ENCODE measurements around the gene KRTAP9-8.
A peak's percentile ranks its signal among the peaks of the same experiment; 100 is the strongest.
"Not testable (repeated sequence)": the region's sequence is repeated elsewhere in the genome, so short reads cannot be mapped to it uniquely, and the experiment has no call there.

The KRTAP9-8 gene

DNA sequence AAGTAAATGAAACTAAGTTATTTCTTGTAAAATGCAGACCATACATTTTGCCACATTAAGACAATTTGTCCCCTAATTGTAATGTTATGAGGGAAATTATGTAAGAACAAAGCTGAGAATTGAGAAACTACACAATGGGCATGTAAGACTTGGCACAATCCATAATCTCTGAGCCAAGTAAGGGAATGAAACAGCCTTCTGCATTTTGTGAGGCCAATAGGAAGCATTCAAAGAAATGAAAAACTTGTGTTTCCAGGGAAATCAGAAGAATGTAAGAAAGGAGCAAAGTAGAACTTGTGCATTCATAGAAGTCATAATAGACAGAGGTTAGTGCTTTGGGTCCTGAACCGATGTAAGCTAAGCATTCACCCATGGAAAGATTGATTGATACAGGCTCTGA is 13.5 kb downstream of the KRTAP9-8 start:
- TF ChIP-seq, protein P1, sequence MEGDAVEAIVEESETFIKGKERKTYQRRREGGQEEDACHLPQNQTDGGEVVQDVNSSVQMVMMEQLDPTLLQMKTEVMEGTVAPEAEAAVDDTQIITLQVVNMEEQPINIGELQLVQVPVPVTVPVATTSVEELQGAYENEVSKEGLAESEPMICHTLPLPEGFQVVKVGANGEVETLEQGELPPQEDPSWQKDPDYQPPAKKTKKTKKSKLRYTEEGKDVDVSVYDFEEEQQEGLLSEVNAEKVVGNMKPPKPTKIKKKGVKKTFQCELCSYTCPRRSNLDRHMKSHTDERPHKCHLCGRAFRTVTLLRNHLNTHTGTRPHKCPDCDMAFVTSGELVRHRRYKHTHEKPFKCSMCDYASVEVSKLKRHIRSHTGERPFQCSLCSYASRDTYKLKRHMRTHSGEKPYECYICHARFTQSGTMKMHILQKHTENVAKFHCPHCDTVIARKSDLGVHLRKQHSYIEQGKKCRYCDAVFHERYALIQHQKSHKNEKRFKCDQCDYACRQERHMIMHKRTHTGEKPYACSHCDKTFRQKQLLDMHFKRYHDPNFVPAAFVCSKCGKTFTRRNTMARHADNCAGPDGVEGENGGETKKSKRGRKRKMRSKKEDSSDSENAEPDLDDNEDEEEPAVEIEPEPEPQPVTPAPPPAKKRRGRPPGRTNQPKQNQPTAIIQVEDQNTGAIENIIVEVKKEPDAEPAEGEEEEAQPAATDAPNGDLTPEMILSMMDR (IDR thresholded peaks at IDR 0.05; ENCODE audit: low read depth, low read length) = no peak

DNA sequence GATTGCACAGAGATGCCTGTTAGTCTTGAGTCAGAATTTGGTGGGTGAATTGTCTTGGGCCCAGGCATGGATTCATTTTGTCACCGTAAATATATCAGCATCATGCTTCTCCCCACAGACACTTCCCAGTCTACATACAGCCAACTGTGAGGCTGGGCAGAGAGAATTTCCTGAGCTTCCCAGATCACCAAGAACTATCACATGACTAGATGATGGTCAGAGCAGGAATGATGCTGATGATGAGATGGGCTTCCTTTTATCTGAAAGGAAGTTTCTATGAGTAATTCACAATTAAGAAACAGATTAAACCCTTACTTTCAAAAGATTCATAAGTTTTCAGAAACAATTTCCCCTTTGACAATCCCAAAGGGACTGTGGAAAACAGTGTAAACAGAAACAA is 17.1 kb downstream of the KRTAP9-8 start:
- TF ChIP-seq, protein P1 (IDR thresholded peaks at IDR 0.05; ENCODE audit: low read depth, low read length) = no peak
- DNase-seq (ENCODE audit: extremely low read depth, low read depth) = no peak

More for the DNA sequence above, 13.5 kb downstream of the KRTAP9-8 start:
- no peak for DNase-seq (ENCODE audit: extremely low read depth, low read depth)

DNA sequence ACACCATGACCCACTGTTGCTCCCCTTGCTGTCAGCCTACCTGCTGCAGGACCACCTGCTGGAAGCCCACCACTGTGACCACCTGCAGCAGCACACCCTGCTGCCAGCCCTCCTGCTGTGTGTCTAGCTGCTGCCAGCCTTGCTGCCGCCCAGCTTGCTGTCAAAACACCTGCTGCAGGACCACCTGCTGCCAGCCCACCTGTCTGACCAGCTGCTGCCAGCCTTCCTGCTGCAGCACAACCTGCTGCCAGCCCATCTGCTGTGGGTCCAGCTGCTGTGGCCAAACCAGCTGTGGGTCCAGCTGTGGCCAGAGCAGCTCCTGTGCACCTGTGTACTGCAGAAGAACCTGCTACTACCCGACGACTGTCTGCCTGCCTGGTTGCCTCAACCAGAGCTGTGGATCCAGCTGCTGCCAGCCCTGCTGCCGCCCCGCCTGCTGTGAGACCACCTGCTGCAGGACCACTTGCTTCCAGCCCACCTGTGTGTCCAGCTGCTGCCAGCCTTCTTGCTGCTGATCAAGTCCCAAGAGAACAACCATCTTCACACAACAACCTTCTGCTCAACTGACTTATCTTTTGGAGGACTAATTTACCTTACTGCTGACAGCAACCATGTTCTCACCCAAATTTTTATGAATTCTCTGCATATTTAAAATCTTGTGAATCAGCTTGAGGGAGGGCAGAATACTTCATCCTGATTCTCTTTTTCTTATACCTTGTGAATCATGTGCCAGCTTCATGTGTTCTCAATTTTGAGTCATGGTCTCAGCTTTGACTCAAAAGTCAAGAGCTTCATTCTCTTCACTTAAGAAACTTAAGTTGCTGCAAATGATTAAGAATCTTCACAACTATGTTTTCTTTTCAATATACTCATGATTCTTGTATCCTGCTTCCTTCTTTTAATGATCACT is 17.8 kb downstream of the KRTAP9-8 start, which contains the start of gene KRTAP9-9:
KRTAP9-9 (plus strand) TSS at position 4 of the 910 bp plus-strand sequence.
- not testable (repeated sequence) for DNase-seq (ENCODE audit: extremely low read depth, low read depth)

DNA sequence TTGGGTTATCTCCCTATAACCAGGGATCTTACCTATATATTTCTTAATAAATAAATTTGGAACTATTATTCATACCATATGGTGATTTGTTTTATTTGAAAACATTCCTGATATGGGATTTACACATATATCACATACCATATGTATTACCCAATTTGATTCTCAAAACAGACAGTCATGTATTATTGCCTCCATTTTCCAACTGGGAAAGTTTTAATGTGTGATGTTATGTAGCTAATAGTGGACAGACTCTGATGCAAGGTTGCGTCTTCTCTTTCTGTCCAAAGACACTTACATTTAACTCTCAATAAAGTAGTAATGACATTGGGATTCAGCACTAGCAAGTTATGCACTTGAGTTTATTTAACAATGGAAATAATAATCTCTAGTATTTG is 18.5 kb downstream of the KRTAP9-8 start:
- TF ChIP-seq, protein P1 (IDR thresholded peaks at IDR 0.05; ENCODE audit: low read depth, low read length) = no peak
- DNase-seq (ENCODE audit: extremely low read depth, low read depth) = no peak

DNA sequence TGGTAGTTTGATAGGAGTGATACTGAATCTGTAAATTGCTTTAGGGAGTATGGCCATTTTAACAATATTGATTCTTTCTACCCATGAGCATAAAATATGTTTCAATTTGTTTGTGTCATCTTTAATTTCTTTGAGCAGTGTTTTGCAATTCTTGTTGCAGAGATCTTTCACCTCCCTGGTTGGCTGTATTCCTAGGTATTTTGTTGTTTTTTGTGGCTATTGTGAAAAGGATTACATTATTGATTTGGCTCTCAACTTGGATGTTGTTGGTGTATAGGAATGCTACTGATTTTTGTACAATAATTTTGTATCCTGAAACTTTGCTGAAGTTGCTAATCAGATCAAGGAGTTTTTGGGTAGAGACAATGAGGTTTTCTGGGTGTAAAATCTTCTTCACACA is 20.6 kb downstream of the KRTAP9-8 start:
- TF ChIP-seq, protein P1 (IDR thresholded peaks at IDR 0.05; ENCODE audit: low read depth, low read length) = no peak

DNA sequence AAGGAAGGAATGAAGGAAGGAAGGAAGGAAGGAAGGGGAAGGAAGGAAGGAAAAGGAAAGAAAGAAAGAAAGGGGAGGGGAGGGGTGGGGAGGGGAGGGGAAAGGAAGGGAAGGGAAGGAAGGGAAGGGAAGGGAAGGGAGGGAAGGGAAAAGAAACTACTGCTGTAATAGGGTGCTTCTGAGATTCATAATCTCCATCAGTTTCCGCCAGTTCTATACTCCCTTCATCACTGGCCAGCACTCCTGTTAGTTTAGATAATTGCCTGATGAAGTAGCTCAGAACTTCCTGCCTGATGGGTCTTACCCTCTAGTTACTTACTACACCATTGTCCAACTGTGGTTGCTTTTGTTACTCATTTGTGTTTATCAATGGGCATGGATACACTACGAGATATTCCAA is 25.4 kb downstream of the KRTAP9-8 start:
- TF ChIP-seq, protein P1 (IDR thresholded peaks at IDR 0.05; ENCODE audit: low read depth, low read length) = no peak

More for the DNA sequence above, 20.6 kb downstream of the KRTAP9-8 start:
- peak; percentile 16 for DNase-seq (ENCODE audit: extremely low read depth, low read depth)

DNA sequence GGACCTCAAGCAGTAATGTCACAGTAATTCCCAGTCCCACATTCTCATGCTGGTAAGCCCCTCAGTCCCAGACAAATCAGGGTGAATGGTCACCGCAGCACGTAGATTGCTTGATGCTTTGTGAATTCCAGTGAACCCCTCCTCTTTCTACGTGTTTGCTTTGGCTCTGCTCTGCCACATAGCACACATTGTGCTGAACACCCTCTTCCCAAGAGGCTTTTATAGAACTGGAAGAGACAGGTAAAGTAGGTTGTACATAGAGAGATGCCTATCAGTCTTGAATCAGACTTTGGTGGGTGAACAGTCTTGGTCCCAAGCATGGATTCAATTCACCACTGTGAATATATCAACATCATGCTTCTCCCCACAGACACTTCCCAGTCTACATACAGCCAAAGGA is 26.8 kb downstream of the KRTAP9-8 start:
- DNase-seq (ENCODE audit: extremely low read depth, low read depth) = no peak
- TF ChIP-seq, protein P1 (IDR thresholded peaks at IDR 0.05; ENCODE audit: low read depth, low read length) = no peak

More for the DNA sequence above, 25.4 kb downstream of the KRTAP9-8 start:
- no peak for DNase-seq (ENCODE audit: extremely low read depth, low read depth)
